SKM-1 (cell line): ENCODE measurements around the gene PPP1R9B.

Source experiments
- DNase-seq: peaks from one replicate; lab custom pipeline; 2025; ENCODE audit not compliant: unreplicated experiment; lab: John Stamatoyannopoulos, UW

The PPP1R9B gene, protein sequence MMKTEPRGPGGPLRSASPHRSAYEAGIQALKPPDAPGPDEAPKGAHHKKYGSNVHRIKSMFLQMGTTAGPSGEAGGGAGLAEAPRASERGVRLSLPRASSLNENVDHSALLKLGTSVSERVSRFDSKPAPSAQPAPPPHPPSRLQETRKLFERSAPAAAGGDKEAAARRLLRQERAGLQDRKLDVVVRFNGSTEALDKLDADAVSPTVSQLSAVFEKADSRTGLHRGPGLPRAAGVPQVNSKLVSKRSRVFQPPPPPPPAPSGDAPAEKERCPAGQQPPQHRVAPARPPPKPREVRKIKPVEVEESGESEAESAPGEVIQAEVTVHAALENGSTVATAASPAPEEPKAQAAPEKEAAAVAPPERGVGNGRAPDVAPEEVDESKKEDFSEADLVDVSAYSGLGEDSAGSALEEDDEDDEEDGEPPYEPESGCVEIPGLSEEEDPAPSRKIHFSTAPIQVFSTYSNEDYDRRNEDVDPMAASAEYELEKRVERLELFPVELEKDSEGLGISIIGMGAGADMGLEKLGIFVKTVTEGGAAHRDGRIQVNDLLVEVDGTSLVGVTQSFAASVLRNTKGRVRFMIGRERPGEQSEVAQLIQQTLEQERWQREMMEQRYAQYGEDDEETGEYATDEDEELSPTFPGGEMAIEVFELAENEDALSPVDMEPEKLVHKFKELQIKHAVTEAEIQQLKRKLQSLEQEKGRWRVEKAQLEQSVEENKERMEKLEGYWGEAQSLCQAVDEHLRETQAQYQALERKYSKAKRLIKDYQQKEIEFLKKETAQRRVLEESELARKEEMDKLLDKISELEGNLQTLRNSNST

DNA sequence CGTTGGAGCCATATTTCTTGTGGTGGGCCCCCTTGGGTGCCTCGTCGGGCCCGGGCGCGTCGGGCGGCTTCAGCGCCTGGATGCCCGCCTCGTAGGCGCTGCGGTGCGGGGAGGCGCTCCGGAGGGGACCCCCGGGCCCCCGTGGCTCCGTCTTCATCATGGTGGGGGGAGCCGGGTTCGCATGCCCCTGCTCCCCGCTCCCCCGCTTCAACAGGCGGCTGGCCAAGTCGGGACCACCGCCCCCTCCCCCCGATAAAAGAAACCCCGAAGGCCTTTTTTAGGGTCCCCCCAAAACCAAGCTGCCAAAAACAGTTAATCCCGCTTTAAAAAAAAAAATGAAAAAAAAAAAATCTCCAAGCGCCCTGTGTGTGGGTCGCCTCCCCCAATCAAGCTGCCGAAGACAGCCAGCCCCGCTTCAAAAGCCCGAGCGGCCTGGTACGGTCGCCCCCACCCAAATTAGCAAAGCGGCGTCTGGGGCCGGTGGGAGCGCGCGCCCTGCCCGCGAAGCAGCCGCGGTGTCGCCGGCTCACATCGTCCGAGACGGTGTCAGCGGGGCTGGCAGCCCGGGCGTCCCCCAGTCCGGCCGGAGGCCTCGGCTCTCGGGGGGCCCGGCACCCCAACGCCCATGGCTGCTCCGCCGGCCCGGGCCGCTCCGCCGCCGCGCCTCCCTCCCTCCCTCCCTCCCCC is at the start of gene PPP1R9B:
PPP1R9B (minus strand) TSS at position 324 of the 687 bp plus-strand sequence; CDS start at position 160, 164 bp downstream.
- no peak for DNase-seq

DNA sequence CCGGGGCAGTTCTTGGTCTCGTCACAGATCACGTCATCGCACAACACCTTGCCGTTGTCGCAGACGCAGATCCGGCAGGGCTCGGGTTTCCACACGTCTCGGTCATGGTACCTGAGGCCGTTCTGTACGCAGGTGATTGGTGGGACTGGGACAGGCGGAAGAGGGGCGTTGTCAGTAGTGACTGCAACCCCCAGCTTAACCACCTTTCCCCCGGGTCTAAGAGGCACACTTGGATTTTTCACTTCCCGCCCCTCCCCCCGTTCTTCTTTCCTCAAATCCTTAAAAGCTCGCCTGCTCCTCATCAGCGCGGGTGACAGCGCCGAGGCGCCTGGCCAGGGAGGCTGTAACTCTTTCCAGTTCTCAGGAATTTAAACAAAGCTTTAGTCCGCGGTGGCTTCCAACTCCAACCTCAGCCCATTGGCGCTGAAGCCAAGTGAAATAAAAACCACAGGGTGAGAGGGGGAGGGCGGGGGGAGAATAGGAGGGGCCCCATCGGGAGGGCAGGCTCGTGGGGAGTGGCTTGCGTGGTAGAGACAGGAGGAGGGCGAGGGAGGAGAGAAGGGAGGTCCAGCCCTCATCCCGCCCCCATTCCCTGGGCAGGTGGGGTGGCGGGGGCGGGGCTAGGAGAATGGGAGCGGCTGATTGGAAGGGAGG is 49.5 kb upstream of the PPP1R9B start:
- peak; percentile 27 for DNase-seq

DNA sequence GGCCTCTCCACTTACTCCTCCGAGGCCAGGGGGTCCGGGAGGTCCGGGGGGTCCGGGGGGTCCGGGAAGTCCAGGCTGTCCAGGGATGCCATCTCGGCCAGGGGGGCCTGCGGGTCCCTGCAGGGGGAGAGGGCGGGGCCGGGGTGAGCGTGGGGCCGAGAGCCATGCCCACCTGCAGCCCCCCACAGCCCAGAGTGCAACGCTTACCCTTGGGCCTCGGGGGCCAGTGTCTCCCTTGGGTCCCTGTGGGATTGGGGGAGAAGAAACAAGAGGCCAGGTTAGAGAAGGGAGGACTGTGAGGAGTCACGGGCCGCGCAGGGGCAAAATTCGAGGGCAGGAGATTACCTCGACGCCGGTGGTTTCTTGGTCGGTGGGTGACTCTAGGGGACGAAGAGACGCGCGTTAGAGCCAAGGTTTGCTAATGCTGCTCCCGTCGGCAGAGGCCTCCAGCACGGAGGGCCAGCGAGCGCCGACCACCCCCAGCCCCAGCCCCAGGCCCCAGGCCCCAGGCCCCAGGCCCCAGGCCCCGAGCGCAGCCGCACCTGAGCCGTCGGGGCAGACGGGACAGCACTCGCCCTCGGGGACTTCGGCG is 48.8 kb upstream of the PPP1R9B start:
- no peak for DNase-seq

DNA sequence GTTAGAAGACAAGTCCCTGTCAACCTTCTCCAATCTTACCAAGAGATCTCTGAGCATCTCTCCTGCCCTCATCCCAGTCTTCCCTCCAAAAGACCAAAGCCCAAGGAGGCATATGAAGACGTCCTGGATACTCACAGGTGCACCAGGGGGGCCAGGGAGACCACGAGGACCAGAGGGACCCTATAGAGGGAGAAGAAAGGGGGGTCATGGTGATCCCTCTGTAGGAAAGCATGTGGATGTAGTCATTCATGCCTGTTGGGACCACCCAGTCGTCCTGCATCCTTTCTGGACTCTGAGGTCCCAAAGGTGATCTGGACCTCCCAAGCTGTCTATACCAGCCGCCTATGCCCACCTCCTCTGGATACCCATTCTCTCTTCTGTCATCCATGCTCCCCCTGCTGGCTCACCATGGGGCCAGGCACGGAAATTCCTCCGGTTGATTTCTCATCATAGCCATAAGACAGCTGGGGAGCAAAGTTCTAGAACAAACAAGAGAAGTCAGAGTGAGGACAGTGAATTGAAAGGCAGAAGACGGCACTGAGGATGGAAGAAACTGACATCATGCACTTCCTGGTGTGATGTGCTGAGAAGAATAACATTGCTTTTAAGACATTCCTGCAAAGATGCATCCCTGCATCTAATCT is 47.7 kb upstream of the PPP1R9B start:
- peak; percentile 63 for DNase-seq

DNA sequence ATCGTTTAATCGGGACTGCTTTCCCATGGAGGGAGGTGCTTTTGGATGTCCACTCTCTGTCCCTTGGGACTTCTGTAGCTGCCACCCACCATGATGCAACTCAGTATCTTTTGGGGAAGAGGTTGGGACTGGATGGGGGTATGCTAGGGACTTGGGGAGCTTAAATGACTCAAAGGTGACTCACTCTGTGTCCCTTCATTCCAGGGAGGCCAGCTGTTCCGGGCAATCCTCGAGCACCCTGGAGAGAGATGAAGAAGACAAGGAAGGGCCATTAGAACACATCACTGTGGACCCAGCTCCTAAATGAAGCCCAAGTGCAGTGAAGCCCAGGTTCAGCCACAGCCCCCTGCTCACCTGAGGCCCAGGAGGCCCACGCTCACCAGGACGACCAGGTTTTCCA is 46.3 kb upstream of the PPP1R9B start:
- no peak for DNase-seq

DNA sequence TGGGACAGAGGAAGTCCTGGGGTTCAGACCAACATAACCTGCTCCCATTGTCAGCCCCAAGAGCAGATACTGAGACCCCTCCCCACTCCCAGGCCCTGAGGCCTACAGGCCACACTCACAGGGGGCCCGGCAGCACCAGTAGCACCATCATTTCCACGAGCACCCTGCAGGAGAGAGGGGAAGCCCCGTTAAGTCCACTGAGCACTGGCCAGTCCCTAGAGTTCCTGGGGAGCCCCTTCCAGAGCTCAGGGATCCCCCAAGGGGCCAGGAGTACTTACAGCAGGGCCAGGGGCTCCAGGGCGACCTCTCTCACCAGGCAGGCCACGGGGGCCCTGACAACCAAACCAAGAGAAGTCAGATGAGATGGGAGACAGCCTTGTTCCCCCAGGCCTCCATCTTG is 45.6 kb upstream of the PPP1R9B start:
- no peak for DNase-seq

DNA sequence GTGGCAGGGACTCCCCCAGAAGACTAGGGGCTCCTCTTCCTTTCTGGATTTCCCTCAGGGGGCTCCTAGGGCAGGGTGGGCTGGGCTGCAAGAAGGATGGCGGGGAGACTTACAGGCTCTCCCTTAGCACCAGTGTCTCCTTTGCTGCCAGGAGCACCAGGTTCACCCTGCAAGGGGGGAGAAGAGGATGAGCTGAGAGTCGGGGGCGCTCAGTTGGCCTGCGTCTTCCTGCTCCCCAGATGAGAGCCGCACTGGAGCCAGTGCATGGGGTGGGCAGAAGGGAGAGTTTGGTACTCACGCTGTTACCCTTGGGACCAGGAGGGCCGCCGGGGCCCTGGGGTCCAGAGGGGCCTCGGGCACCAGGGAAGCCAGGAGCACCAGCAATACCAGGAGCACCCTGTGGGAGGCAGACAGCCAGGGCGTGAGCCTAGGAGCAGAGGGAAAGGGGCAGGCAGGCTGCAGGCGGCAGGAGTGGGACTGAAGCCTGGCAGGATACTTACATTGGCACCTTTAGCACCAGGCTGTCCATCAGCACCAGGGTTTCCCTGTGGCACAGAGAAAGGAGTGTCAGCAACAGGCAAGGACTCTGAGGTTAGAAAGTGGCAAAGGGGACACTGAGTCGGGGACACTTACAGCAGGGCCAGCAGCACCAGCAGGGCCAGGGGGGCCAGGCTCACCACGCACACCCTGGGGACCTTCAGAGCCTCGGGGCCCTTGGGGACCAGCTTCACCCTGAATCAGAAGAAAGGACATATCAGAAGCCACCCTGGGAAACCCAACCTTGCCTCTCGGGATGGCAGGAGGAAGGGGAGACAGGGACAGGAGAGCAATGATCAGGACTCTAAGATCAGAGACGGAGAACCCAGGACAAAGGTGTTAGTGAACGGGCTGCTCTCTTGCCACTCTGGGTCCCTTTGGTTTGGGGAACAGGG is 44.7 kb upstream of the PPP1R9B start:
- no peak for DNase-seq

DNA sequence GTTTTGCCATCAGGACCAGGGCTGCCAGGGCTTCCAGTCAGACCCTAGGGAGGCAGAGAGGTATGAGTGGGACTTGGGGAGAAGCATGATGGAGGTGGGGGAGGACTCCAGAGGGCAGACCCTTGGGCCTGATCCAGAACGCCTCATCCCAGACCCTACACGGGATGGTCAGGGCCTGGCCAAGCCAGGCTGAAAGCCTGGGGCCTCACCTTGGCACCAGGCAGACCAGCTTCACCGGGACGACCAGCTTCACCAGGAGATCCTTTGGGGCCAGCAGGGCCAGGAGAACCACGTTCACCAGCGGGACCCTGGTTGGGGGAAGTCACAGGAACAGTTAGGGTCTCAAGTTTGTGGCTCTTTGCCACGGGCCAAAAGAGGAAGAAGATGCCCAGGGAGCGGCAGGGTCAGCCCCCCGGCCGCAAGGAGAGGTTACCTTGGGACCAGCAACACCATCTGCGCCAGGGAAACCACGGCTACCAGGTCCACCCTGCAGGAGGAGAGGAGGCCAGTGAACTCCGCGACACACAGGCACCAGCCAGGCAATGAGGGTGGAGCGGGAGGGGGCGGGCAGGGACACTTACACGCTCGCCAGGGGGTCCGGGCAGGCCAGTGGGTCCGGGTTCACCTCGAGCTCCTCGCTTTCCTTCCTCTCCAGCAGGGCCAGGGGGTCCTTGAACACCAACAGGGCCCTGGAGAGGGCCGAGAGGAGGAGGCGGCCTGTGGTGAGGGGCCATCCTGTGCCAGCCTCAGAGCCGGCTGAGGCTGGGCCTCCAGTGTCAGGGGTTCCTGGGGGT is 43.9 kb upstream of the PPP1R9B start:
- no peak for DNase-seq

DNA sequence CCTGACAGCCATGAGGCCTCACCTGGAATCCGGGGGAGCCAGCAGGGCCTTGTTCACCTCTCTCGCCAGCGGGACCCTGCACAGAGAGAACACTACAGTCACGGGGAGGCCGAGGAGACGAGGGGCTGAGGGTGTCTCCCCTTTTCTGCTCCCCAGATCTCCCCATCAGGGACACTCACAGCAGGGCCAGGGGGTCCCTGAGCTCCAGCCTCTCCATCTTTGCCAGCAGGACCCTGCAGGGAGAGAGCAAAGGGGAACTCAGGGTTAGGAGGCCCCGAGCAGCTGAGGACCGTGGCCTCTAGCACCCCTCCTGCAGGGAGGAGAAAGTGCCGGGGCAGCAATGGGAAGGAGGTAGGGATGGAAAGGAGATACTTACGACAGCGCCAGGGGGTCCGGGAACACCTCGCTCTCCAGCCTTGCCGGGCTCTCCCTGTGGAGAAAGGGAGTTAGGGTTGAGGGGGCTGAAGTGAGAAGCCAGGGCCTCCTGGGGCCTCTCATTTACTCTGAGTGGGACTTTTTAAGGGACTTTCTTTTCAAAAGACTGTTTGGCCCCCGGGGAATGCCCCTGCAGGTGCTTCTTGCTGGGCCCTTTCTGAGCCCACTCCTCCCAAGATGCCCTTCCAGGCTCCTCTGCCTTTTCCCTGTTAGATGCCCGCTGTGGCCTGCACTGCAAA is 42.3 kb upstream of the PPP1R9B start:
- DNase-seq: no peak

DNA sequence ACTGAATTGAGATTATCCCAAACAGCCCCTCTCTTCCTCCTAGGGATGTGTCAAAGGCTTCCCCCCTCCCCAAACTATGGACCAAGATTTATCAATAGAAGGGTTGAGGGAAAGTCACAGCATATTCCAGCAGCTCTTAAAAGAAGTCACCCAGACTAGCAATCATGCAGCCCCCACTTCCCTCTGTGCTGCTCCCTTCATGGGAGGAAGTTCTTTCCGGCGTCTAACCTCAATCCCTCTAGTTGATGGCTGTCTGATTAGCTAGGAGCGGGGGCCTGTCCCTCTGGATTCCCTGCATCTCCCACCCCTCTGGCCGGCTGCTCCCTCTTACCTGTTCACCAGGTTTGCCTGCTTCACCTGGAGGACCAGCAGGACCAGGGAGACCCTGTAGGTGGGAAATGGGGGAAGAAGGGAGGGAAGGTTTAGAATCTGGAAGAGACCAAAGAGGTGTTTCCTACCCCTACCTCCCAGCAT is 41.7 kb upstream of the PPP1R9B start:
- no peak for DNase-seq

DNA sequence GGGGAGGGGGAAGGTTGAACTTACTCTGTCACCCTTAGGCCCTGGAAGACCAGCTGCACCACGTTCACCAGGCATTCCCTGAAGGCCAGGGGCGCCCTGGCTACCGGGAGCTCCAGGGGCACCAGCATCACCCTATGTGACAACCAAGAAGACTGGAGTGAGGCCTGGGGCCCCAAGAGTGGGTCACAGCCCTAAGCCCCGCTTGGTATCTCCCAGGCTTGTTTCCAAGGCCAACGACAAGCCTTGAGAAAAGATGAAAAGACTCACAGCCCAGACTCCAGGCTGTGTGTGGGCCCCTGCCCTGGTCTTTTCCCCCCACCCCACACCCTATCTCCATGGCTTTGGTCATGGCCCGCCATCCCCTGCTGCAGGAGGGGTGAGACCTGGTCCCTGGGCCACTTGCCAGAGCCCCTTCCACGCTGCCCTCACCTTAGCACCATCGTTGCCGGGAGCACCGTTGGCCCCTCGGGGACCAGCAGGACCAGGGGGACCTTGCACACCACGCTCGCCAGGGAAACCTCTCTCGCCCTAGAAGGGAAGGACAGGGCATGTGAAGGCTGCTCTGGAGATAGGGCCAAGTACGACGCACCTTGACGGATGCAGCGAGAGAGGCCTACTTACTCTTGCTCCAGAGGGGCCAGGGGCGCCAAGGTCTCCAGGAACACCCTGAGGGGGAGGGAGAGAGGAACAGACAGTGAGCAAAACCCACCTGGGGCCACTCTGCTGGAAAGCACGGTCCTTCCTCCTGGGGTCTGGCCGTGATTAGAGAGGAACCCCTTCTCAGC is 41.1 kb upstream of the PPP1R9B start:
- DNase-seq: no peak

DNA sequence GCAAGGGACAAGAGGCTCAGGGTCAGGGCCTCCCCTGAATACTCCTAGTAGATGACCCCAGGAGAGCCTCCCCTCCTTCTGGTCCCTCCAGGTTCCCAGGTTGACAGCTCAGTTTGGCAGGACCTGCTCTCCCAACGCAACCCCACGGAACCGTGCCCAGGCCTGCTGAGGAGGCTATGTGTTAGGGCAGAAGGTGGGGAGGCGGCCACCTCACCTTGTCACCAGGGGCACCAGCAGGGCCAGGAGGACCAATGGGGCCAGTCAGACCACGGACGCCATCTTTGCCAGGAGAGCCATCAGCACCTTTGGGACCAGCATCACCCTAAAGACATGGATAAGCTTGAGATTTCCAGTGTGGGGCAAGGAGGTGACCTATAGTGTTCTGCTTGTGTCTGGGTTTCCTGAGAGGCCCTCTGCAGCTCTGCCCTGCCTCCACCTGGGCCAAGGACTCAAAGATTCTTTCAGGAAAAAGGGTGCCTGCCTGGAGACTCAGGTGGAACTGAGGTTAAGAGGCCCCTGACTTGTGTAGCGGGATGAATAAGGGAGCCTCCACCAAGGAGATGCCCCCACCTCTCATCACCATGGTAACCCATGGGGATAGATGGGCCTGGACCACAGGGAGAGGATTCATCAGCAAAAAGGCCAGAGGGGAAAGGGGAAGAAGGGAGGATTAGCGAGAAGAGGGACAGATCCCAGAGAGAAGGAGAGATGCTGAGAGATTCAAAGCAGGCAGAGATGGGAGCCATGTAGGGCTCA is 40.3 kb upstream of the PPP1R9B start:
- DNase-seq: no peak

DNA sequence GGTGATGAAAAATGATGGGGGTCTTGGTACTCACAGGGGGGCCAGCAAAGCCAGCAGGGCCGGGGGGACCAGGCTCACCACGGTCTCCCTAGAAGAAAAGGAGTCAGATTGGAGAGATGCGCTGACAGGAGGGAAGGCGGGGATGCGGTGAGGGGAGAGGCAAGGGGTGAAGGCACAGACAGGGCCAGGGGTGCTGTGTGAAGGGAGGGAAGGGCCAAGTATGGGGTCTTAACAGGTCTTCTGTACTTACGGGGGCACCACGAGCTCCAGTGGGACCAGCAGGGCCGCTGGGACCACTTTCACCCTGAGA is 39.8 kb upstream of the PPP1R9B start:
- no peak for DNase-seq

DNA sequence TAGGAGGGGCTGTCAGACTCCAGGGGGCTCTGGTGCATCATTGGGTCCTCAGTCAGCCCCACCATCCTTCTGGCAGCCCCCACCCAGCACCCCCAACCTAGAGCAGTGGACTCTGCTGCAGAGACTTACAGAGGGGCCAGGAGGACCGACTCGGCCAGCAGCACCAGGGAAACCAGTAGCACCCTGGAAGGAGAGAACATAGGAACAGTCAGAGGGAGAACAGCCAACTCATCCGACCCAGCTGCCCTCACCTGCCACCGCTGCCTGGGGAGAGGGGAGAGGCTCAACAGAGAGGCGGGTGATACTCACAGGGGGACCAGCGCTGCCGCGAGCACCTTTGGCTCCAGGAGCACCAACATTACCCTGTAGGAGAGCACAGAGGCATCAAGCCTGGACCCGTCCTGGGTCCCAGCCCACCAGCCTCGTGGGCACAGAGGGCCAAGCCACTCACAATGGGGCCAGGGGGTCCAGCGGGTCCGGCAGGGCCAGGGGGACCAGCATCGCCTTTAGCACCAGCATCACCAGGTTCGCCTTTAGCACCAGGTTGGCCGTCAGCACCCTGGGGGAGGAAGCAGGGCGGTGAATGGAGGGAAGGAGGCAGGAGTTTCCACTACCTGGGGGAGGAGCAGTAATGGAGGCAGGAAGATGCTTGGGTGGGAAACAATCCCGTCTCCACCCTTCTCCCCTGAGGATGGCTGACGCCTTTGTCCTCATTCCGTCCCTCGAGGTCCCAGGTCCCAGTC is 39.2 kb upstream of the PPP1R9B start:
- no peak for DNase-seq

DNA sequence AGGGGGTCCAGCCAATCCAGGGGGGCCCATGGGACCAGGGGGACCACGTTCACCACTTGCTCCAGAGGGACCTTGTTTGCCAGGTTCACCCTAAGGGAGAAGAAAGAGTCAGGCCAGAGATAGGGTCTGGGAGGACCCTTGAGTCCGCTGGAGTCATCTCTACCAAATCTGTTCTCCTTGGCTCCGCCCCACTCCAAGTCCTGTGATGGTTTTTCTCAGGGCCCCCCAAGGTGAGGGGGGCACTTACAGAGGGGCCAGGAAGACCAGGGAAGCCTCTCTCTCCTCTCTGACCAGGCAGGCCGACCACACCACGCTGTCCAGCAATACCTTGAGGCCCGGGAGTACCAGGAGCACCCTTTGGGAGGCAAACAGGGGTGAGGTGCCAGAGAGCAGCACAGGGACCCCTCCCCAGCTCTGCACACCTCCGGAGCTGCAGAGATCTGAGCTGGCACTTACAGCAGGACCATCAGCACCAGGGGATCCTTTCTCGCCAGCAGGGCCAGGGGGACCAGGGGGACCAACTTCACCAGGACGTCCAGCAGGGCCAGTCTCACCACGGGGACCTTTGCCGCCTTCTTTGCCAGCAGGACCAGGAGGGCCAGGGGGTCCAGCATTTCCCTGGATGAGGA is 38.6 kb upstream of the PPP1R9B start:
- no peak for DNase-seq
